C1 segment of cervical spinal cord (tissue), 14 donors: ENCODE measurements around the gene RTF1.

Experiments
- DNase-seq, 14 donors: peaks; one replicate each; lab custom pipeline; 2025; lab: John Stamatoyannopoulos, UW

RTF1 gene

DNA sequence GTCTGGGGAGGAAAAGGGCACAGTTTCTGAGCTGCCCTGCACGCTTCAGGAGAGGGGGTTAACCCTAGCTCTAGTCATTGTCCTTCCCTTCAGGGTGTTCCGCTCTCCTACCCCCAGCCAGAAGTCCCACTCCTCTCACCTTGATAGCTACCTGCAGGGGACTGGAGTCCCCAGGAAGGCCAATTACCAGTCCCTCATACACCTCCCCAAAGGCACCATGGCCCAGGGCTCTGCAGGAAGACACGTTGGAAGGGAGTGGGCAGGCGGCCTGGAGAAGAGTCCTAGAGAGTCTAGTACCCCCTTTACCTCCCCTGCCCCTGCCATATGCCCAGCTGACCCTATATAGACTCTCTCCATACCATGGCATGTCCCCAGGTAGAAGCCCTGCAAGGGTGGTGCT is 88.9 kb downstream of the RTF1 start:
- DNase-seq: no peak

DNA sequence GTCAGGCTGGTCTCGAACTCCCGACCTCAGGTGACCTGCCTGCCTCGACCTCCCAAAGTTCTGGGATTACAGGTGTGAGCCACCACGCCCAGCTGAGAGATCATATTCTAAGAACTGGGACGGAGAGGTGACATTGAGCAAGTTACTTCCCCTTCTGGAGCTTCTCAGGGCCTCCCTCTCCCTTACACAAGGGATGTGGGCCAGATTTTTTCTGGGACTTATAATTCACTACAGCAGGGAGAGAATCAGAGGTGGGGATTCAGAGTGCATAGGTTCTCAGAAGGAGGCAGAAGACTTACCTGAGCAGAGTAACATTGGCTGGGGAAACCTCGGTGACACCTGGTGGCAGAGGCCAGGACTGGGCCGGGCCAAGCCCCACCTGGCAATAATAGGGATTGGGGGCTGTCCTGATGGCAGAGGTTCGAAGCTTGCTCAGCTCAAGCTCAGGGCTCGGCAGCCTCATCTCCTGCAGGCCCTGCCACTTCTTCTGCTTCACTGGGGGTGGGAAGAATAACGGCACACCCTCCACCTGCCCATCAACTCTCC is 90.0 kb downstream of the RTF1 start:
- no peak for DNase-seq

DNA sequence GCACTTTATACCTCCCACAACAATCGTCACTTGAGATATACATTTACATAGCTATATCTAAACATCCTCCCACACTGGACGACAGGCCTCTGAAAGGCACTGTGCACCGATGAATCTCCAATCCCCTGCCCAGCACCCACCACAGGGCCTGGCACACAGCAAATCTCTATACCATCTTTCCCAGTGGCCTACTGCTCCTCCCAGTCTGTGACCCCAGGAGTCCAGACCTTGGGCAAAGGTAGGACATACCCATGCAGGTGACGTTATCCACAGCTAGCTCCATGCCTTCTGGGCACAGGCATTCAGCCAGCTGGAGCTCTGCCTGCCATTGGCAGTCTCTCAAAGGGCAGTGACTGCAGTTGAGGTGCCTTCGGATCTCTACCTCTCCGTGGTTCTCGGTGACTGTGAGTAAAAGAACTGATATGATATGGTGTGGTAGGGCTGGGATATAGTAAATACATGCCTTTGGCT is 91.0 kb downstream of the RTF1 start:
- DNase-seq: peak in 2 of 14 donors; percentile 11 to 48

DNA sequence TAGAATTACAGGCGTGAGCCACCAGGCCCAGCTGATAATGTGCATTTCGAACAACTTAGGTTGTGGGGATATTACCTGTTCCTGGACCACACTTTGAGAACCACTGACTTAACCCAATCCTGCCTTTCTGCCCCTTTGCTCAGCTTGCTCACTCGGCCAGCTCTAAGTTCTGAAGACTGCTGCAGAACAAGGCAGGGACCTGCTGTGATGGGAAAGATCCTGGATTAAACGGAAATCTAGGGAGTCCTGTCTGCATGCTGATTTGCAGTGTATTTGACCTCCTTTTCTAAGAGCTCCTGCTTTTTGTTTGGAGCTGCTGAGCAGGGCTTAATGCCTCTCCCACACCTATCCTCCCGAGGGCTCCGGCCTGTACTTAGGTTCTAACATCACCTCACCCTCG is 93.8 kb downstream of the RTF1 start:
- no peak for DNase-seq

DNA sequence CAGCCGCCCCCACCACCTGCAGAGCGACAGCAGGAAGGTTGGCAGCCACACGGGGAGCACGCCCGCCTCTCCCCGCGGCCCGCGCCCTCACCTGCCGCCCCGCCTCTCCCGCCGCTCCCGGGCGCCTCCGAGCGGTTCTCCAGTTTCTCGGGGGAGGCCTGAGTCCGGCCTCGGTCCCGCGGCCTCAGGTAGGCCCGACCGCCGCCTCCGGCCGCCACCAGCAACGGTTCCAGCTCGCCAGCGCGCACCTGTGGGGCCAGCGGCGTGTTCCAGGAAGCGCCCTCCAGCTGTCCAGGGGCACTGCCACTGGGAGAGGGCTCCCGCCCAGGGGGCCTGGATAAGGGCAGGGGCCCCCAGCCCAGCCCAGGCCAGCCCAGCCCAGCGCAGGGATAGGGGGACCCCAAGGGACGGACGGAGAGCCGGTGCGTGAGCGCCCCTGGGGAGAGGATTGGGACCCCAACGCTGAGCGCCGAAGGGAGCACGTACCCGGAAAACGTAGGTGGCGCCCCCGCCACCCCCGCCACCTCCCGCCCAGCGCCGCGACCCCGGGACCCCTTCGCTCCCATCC is 94.5 kb downstream of the RTF1 start:
- DNase-seq: no peak

DNA sequence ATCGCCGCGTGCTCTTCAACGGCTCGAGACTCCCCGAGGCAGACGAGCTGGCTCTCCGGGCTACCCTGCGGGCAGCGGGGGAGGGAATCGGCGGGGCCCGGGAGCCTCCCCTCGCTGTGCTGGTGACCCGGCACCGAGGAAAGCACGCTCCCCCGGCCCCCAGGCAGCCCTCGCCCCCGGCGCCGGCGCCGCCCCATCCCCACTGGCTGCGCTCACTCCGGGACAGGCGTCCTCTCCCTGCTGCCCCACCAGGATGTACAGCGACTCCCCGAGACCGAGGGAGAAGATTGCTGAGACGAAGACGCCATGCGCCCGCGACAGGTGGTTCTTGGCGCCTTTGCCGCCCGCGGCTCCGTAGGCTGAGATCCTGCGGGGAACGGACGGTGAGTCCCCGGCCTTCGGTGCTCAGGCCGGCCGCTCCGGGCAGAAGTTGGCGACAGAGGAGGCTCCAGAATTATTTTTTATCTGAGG is 95.0 kb downstream of the RTF1 start:
- DNase-seq: no peak

DNA sequence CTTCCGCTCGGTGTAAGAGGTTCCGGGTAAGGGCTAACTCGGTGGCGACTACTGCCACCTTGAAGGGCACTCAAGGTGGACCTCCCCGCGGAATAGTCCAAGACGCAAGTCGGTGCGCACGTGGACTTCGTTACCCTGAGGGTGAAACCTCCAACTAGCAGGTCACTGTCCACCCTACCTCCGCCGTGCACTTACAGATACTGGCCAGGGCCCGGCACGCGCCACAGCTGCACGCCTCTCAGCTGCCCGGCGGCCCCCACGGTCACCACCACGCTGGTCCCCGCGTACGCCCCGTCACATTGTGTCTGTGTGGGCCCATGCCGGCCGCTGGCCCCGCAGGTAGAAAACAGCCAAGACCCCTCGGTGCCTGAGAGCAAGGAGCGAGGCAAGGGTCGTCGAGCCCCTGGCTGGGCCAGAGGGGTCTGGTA is 95.6 kb downstream of the RTF1 start:
- no peak for DNase-seq

DNA sequence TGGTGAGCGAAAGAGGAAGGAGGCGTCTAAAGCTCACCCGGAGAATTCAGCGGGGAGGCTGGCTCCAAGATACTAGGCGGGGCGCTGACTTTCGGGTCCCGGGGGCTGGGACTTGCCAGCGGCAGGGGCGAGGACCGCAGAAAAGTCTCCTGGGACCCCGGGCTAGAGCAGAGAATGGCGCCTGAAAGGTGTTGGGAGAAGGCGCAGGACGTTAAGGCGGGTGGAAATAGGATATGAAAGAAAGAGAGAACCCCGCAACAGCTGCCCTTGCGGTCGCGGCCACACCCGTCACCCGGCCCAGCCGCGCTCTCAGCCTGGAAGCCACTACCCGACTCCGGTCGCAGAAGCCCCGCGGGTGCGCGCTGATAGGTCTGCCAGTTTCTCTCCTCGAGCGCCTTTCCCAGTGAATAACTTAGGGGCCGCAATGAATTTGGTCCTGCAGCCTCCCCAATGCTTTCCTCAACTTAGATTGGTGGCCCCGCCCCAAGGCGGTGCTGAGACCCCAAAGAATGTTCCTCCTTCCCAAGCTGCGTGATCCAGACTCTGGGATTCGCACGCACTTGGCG is 96.1 kb downstream of the RTF1 start:
- no peak for DNase-seq

DNA sequence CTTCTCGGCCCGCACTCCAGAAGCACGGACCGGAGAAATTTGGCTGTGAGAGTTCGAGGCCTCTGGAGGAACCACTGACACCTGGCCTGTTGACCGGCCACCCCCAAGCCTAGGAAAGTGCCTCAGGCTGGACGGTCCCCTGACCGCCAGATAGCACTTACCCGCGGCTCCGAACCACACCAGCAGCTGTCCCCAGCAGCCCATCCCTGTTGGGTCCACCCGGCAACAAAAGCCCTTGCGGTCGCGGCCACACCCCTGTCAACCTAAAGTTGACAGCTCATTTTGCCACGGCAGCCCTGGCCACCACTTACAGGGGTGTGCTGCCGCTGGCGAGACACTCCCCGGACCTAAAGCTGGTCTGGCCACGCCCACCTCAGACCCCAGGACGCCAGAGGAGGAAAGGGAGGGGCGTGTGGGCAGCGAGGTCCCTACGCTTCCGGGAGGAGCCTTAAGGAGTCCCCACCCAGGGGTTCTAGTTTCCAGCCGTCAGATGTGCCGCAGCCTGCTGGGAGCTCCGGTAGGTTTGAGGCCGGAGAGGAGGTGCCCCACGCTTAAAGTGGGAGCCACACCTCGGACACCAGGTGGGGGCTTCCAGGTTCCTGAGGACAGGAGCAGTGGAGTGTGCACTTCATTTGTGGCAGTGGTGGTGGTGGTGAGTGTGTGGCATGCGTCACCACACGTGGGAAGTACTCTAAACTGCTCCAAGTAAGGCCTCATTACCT is 96.8 kb downstream of the RTF1 start, which contains the start of gene LTK:
Gene LTK (minus strand): TSS at position 322 of the 722 bp plus-strand sequence. CDS start 118 bp downstream, at position 204.
- no peak for DNase-seq

DNA sequence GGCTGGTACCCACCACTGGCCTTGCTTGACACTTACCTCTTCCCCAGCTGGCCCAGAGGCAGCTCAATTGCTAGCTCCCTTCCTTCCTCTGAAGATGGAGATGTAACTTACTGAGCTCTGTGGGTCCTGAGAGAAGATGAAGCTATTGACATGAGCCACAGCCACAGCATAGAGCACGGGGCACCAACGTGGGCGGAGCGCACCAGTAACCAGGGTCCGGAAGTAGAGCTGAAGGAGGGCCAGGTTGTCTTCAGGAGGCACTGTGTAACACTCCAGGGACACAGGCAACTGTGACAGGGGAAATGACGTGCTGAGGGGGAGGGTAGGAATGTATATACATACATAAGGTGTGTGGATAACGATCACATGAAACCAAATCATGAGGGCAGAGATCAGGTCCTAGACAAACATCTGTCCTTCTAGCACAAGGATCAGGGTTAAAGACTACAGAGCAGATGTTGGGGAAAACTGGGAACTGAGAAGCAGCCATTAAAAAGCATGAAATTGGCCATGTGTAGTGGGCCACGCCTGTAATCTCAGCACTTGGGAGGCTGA is 101.1 kb downstream of the RTF1 start:
- no peak for DNase-seq

DNA sequence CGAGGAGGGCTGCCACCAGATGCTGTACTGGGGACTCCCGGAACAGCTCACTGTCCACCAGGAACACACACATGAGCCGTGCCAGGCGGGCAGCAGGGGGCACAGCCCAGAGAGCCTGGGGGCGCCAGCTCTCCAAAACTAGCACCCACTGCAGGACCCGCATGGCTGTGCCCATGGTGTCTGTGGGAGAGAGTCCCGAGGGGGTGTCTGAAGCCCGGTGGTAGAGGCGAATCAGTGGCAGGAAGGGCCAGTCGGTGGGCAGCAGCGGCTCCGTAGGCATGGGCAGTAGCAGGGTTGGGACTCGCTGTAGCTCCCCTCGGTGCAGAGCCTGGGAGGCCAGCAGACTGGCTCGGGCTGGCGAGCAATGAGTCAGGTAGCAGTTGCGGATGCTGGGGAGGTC is 103.7 kb downstream of the RTF1 start:
- no peak for DNase-seq

DNA sequence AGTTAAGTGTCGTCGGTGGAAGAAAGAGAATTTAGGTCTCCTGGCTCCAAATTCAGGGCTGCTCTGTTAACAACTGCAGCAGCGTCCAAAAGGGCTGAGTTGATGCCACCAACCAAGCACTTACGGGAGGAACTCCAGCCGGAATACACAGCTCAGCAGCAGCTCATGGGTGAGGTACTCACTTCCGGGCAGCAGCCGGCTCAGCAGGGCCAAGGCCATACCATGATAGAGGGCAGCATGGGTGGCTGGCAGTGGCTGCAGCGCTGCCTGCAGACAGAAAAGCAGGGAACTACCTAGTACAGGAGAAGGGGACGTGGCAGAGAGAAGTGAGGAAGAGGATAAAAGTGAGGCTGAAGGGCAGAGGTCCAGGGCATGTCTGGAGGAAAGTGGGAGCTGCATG is 104.7 kb downstream of the RTF1 start:
- no peak for DNase-seq

DNA sequence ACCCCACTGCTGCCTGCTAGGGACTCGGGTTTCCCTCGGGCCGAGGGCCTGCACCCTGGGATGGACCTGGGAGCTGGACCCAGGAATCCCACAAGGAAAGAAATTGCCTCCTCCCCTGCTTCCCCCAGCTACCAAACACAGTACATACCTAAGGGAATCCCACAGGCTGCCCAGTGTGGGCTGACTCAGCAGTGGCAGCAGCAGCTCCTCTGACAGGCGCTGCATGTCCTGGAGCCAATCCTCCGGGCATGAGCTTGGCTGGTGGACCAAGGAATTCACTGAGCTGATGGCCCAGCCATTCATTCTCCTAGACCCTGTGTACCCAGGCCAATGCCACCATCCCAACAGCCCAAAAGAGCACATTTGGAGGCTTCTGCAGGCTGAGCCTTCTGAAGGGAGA is 106.2 kb downstream of the RTF1 start:
- peak in 1 of 14 donors; percentile 11 for DNase-seq

DNA sequence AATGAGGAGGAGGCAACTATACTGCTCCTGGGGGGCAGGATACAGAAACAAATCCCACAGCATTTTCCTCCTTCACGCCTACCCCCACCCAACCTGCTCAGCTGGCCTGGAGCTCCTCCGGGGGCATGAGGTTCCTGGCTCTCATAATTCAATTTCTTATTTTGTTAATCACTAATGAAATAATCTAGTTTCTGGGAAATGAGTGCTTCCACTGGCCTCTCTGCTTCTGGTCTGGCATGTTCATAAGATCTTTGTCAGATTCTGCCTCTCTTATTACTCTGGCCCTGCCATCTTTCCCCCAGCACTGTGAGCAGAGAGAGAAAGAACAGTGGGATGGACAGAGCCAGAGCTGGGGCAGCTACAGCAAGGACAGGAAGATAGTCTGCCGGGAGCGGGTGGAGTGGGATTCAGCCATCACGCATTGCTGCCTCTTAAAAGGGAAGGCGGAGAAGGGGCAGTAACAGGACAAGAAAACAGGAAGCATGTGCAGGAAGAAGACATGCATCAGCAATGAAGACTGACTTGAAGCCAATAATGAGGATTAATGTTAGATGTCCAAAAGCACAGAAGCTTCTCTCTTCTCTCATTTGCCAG is 113.6 kb downstream of the RTF1 start:
- no peak for DNase-seq
